ENCODE measurements around the gene TBK1. TPM values are rescaled to one million over a fixed set of nuclear protein-coding genes. Genes with fewer than 3 reads are reported as not detected.

Gene TBK1
- total and polyA plus RNA-seq, 2 of the 13 experiments (the other 11 are each of a cell fraction or from before 2014, with no cell fraction given): 10.3 to 25.2 TPM

- TF ChIP-seq, protein P1, sequence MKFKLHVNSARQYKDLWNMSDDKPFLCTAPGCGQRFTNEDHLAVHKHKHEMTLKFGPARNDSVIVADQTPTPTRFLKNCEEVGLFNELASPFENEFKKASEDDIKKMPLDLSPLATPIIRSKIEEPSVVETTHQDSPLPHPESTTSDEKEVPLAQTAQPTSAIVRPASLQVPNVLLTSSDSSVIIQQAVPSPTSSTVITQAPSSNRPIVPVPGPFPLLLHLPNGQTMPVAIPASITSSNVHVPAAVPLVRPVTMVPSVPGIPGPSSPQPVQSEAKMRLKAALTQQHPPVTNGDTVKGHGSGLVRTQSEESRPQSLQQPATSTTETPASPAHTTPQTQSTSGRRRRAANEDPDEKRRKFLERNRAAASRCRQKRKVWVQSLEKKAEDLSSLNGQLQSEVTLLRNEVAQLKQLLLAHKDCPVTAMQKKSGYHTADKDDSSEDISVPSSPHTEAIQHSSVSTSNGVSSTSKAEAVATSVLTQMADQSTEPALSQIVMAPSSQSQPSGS (CRISPR knock-in tag; IDR thresholded peaks at IDR 0.05): peak; percentile 47; the same call in 1 of the 2 replicates
- TF ChIP-seq ZFP82 (CRISPR knock-in tag; IDR thresholded peaks at IDR 0.05; ENCODE audit: borderline replicate concordance) (no peak), FOXJ3 (CRISPR knock-in tag; IDR thresholded peaks at IDR 0.05; ENCODE audit: borderline replicate concordance) (no peak), FOXP1 (IDR thresholded peaks at IDR 0.05) (no peak), FOXP1 (CRISPR knock-in tag; IDR thresholded peaks at IDR 0.05) (no peak), NR2C2 (CRISPR knock-in tag; IDR thresholded peaks at IDR 0.05; ENCODE audit: borderline replicate concordance) (0 out of 2 replicates have a peak, but pooled peaks have one; percentile 49), HOXA9 (CRISPR knock-in tag; IDR thresholded peaks at IDR 0.05; ENCODE audit: borderline replicate concordance) (no peak), ETV5 (CRISPR knock-in tag; IDR thresholded peaks at IDR 0.05; ENCODE audit: borderline replicate concordance) (peak; percentile 77; the same call in 1 of the 2 replicates), POLR2AphosphoS5 (IDR thresholded peaks at IDR 0.05; ENCODE audit: low read depth, low read length) (peak; percentile 76), NFIC (IDR thresholded peaks at IDR 0.05; ENCODE audit: low read length) (peak; percentile 9; the same call in 1 of the 2 replicates), KMT2A (CRISPR knock-in tag; IDR thresholded peaks at IDR 0.05) (peak; percentile 80), TP53 (CRISPR knock-in tag; conservative IDR thresholded peaks at IDR 0.05) (0 out of 2 replicates have a peak, but pooled peaks have one; percentile 70), MTF2 (CRISPR knock-in tag; IDR thresholded peaks at IDR 0.05; ENCODE audit: borderline replicate concordance) (no peak; the same call in 1 of the 2 replicates), ZNF790 (CRISPR knock-in tag; IDR thresholded peaks at IDR 0.05; ENCODE audit: borderline replicate concordance) (0 out of 2 replicates have a peak, but pooled peaks have one; percentile 52), HNF1A (IDR thresholded peaks at IDR 0.05; ENCODE audit: low read depth) (no peak), HNF1A (CRISPR knock-in tag; IDR thresholded peaks at IDR 0.05; ENCODE audit: borderline replicate concordance) (no peak), MAFG (CRISPR knock-in tag; IDR thresholded peaks at IDR 0.05) (peak; percentile 78), ZSCAN29 (CRISPR knock-in tag; conservative IDR thresholded peaks at IDR 0.05) (no peak; the same call in 1 of the 2 replicates), AKAP8 (CRISPR knock-in tag; IDR thresholded peaks at IDR 0.05) (peak; percentile 39; the same call in 1 of the 2 replicates)
- TF ChIP-seq, protein P2, sequence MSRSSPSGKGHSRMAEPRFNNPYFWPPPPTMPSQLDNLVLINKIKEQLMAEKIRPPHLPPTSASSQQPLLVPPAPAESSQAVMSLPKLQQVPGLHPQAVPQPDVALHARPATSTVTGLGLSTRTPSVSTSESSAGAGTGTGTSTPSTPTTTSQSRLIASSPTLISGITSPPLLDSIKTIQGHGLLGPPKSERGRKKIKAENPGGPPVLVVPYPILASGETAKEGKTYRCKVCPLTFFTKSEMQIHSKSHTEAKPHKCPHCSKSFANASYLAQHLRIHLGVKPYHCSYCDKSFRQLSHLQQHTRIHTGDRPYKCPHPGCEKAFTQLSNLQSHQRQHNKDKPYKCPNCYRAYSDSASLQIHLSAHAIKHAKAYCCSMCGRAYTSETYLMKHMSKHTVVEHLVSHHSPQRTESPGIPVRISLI (CRISPR knock-in tag; IDR thresholded peaks at IDR 0.05; ENCODE audit: borderline replicate concordance): no peak
- TF ChIP-seq, protein P3, sequence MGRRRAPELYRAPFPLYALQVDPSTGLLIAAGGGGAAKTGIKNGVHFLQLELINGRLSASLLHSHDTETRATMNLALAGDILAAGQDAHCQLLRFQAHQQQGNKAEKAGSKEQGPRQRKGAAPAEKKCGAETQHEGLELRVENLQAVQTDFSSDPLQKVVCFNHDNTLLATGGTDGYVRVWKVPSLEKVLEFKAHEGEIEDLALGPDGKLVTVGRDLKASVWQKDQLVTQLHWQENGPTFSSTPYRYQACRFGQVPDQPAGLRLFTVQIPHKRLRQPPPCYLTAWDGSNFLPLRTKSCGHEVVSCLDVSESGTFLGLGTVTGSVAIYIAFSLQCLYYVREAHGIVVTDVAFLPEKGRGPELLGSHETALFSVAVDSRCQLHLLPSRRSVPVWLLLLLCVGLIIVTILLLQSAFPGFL (CRISPR knock-in tag; IDR thresholded peaks at IDR 0.05): no peak
These were observed at the start of gene TBK1 (continued) for GRCh38 chr12:64451687-64452558.
